Central memory CD4-positive, alpha-beta T cell (primary cell): ENCODE measurements around the gene ANKRD37.

ENCODE experiments used
- DNase-seq: peaks from one replicate; pipeline ENCODE4 v3.0.0; 2022

Gene ANKRD37

GRCh38 chr4:185424905-185425646 is 28.4 kb downstream of the ANKRD37 start:
- no peak for DNase-seq

- peak; percentile 92 for DNase-seq
These were observed 29.2 kb downstream of the ANKRD37 start, which contains the start of gene UFSP2 for GRCh38 chr4:185425647-185426352. UFSP2 (minus strand) TSS chr4:185425964; CDS start chr4:185425868, 96 bp downstream.

GRCh38 chr4:185426960-185427688 is 30.5 kb downstream of the ANKRD37 start:
- DNase-seq: no peak

GRCh38 chr4:185429660-185430059 is 33.0 kb downstream of the ANKRD37 start:
- DNase-seq: no peak

GRCh38 chr4:185435466-185435865 is 38.8 kb downstream of the ANKRD37 start:
- no peak for DNase-seq

- DNase-seq: no peak
These were observed 41.2 kb downstream of the ANKRD37 start for GRCh38 chr4:185437809-185438208.

- DNase-seq: no peak
These were observed 44.8 kb downstream of the ANKRD37 start for GRCh38 chr4:185441479-185441878.

- DNase-seq: no peak
These were observed 48.6 kb downstream of the ANKRD37 start for GRCh38 chr4:185445209-185445608.
